ENCODE measurements around the gene MRPL11.

Gene MRPL11

GRCh38 chr11:66407651-66408050 is 31.0 kb downstream of the MRPL11 start:
- DNase-seq (ENCODE audit: low read depth in 1 of 2, low spot score in 1 of 2), result no peak

GRCh38 chr11:66393954-66394353 is 44.7 kb downstream of the MRPL11 start:
- no peak for DNase-seq (ENCODE audit: low read depth in 1 of 2, low spot score in 1 of 2)

GRCh38 chr11:66391322-66391721 is 47.3 kb downstream of the MRPL11 start:
- DNase-seq (ENCODE audit: low read depth in 1 of 2, low spot score in 1 of 2), result no peak

GRCh38 chr11:66388780-66389386 is 49.8 kb downstream of the MRPL11 start:
- DNase-seq (ENCODE audit: low read depth in 1 of 2, low spot score in 1 of 2), result peak; percentile 28 to 63

GRCh38 chr11:66386171-66387069 is 52.2 kb downstream of the MRPL11 start:
- DNase-seq (ENCODE audit: low read depth in 1 of 2, low spot score in 1 of 2), result peak; percentile 70 to 76
